Natural killer cell (primary cell): ENCODE results near the gene KLHL6. TPM values are rescaled to one million over a fixed set of nuclear protein-coding genes. Genes with fewer than 3 reads are reported as not detected.

Experiments used
- ATAC-seq, 3 donors: fragments of 150-1000 bp in 2 of 3; fragments of 200-7000 bp in 1 of 3; cut with Tn5 transposase; 1 replicate in 1 of 3; 2 replicates in 2 of 3; pipeline ENCODE4 v1.10.0; 2021; ENCODE audit warnings: mild to moderate bottlenecking in 2 of 3, moderate library complexity in 2 of 3
- DNase-seq, 2 donors: peaks; one replicate each; pipeline versions ENCODE4 v3.0.0 to v3.0.0-alpha.2; 2013 to 2021; ENCODE audit warnings: mixed read lengths in 1 of 2
- H3K27ac ChIP-seq: one replicate; pipeline ENCODE4 v1.5.1; 2013; ENCODE audit warnings: mild to moderate bottlenecking, low read length
- H3K27me3 ChIP-seq: one replicate; pipeline ENCODE4 v1.6.1; 2013; ENCODE audit warnings: low read length; ENCODE audit not compliant: control insufficient read depth, insufficient read depth
- H3K36me3 ChIP-seq: one replicate; pipeline ENCODE4 v1.6.1; 2013; ENCODE audit warnings: low read length; ENCODE audit not compliant: control insufficient read depth, insufficient read depth
- H3K4me1 ChIP-seq: one replicate; pipeline ENCODE4 v1.6.1; 2013; ENCODE audit warnings: low read length; ENCODE audit not compliant: control insufficient read depth, insufficient read depth
- H3K4me3 ChIP-seq: one replicate; pipeline ENCODE4 v1.5.1; 2013; ENCODE audit warnings: low read length
- H3K9me3 ChIP-seq: one replicate; pipeline ENCODE4 v1.6.1; 2013; ENCODE audit warnings: low read length; ENCODE audit not compliant: control insufficient read depth, insufficient read depth
- H3K27ac Mint-ChIP-seq, 2 donors: one replicate each; pipeline ENCODE4 v1.8.0; 2022; ENCODE audit warnings: mild to moderate bottlenecking in 2 of 2, mixed read lengths in 2 of 2, moderate library complexity in 1 of 2
- H3K27me3 Mint-ChIP-seq, 2 donors: one replicate each; pipeline ENCODE4 v1.8.0; 2022; ENCODE audit warnings: low read depth in 2 of 2, mixed read lengths in 2 of 2
- H3K36me3 Mint-ChIP-seq: one replicate; pipeline ENCODE4 v1.8.0; 2022; ENCODE audit warnings: mixed read lengths
- H3K4me1 Mint-ChIP-seq, 2 donors: one replicate each; pipeline ENCODE4 v1.8.0; 2022; ENCODE audit warnings: mixed read lengths in 2 of 2
- H3K4me3 Mint-ChIP-seq: one replicate; pipeline ENCODE4 v1.8.0; 2022; ENCODE audit warnings: mild to moderate bottlenecking, moderate library complexity, mixed read lengths
- H3K9me3 Mint-ChIP-seq, 2 donors: one replicate each; pipeline ENCODE4 v1.8.0; 2022; ENCODE audit warnings: mixed read lengths in 2 of 2
- CTCF ChIP-seq: fragments of 200-600 bp; IDR thresholded peaks from one replicate; pipeline ENCODE4 v1.8.0; 2022; ENCODE audit warnings: antibody characterized with exemption
- WGBS: methylation state at CpG from one replicate; pipeline ENCODE4 v1.1.7; 2013; ENCODE audit warnings: missing lambda C conversion rate; ENCODE audit not compliant: insufficient coverage; 5-methylcytosine and 5-hydroxymethylcytosine counted together
- intact Hi-C: fragments of 100-400 bp; cut with micrococcal nuclease; formaldehyde crosslinking; loops from one replicate; pipeline ENCODE4 v1.14.2; 2022
- total RNA-seq, 4 donors: library from RNA; stranded (reverse); fragments of 120-200 nt in 1 of 4; gene quantifications; one replicate each; pipeline versions ENCODE4 v1.2.3 to v1.2.4, GENCODE V29; 2013 to 2022

The KLHL6 gene
- total RNA-seq, 3 donors from 2014 or later (not counting 1 experiment from before 2014, with no cell fraction given) = 10.9 to 17.3 (median 13.6) TPM

GRCh38 chr3:183507551-183507950 is 48.0 kb downstream of the KLHL6 start:
- ATAC-seq (no peak), DNase-seq (no peak)
- H3K36me3 Mint-ChIP-seq = no peaks in the 10 kb centered on the region
- H3K27me3 Mint-ChIP-seq = no peaks in the 10 kb centered on the region
- intact Hi-C loops = no loop called here
- Histone ChIP-seq H3K36me3 (peaks cover 28% of the 10 kb centered on the region), H3K4me3 (no peak overlapping the region), H3K9me3 (no peaks in the 10 kb centered on the region), H3K27me3 (no peaks in the 10 kb centered on the region), H3K4me1 (no peaks in the 10 kb centered on the region), H3K27ac (no peak overlapping the region)
- no peak overlapping the region for H3K27ac Mint-ChIP-seq
- 96% methylated on average over 11 of the region's 11 CpGs for WGBS
- H3K4me3 Mint-ChIP-seq = no peak overlapping the region
- TF ChIP-seq CTCF = no peak
- H3K4me1 Mint-ChIP-seq = peaks cover 5 to 12% of the 10 kb centered on the region in 2 donors
- H3K9me3 Mint-ChIP-seq = peaks cover 0 to 6% of the 10 kb centered on the region in 2 donors

DNA sequence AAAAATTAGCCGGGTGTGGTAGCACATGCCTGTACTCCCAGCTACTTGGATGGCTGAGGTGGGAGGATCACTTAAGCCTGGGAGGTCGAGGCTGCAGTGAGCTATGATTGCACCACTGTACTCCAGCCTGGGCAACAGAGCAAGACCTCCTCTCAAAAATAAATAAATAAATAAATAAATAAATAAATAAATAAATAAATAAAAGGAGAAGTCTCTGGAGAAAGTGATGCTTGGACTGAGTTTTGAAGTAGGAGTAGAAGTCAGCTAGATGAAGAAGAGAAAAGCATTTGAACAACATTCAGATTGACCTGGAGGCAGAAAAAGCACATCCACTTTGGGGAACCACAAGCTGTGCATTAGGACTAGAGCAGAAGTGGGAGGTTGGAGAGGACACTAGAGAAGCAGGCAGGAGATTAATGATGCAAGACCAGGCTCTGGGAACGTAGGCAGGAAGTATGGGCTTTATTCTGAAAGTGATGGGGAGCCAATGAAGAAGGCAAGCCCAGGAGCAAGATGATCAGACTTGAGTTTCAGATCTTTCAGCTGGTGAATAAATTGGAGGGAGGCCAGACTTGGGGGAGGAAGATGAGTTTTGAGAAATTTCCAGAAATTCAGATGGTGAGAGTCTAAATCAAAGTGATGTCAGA is 48.7 kb downstream of the KLHL6 start:
- Mint-ChIP-seq H3K27me3 (no peaks in the 10 kb centered on the region), H3K4me3 (no peak overlapping the region), H3K27ac (peak overlapping the region in 1 of 2 donors; percentile 53), H3K4me1 (peaks cover 3 to 8% of the 10 kb centered on the region in 2 donors), H3K9me3 (peaks cover 0 to 6% of the 10 kb centered on the region in 2 donors), H3K36me3 (no peaks in the 10 kb centered on the region)
- Histone ChIP-seq H3K27me3 (no peaks in the 10 kb centered on the region), H3K9me3 (no peaks in the 10 kb centered on the region), H3K36me3 (peaks cover 30% of the 10 kb centered on the region), H3K4me3 (no peak overlapping the region), H3K27ac (no peak overlapping the region), H3K4me1 (no peaks in the 10 kb centered on the region)
- no peak for ATAC-seq
- intact Hi-C loops = no loop called here
- 87% methylated on average over 2 of the region's 3 CpGs for WGBS
- TF ChIP-seq CTCF = no peak
- no peak for DNase-seq

- H3K27ac ChIP-seq = no peak overlapping the region
- H3K9me3 ChIP-seq = no peaks in the 10 kb centered on the region
- peaks cover 0 to 6% of the 10 kb centered on the region in 2 donors for H3K9me3 Mint-ChIP-seq
- no peak overlapping the region for H3K4me3 Mint-ChIP-seq
- no peaks in the 10 kb centered on the region for H3K36me3 Mint-ChIP-seq
- intact Hi-C loops = no loop called here
- H3K4me3 ChIP-seq = no peak overlapping the region
- H3K27ac Mint-ChIP-seq = no peak overlapping the region
- ATAC-seq (no peak), DNase-seq (no peak)
- no peaks in the 10 kb centered on the region for H3K27me3 Mint-ChIP-seq
- WGBS = no CpG with 5 or more reads among the region's 1 CpG
- no peak for TF ChIP-seq CTCF
- H3K27me3 ChIP-seq = no peaks in the 10 kb centered on the region
- peaks cover 5 to 6% of the 10 kb centered on the region in 2 donors for H3K4me1 Mint-ChIP-seq
- H3K36me3 ChIP-seq = peaks cover 36% of the 10 kb centered on the region
- H3K4me1 ChIP-seq = no peaks in the 10 kb centered on the region
Observed at GRCh38 chr3:183504597-183504996, 50.9 kb downstream of the KLHL6 start.

DNA sequence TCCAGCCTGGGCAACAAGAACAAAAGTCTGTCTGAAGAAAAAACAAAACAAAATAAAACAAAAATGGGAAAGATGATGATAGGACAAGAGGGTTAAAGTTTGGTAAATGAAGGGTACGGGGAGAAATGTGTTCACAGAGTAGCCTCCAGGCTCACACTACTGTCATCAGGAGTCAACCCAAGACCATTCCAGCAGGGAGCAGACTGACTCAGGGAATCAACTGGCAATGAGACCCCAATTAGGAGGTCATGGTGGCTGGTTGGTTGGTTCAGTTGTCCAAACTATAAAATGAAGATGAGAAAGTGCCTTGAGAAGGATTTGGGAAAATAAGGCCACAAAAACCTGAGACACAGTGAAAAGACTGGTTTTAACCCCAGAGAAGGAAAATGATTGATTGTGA is 51.8 kb downstream of the KLHL6 start:
- Mint-ChIP-seq H3K9me3 (peaks cover 0 to 6% of the 10 kb centered on the region in 2 donors), H3K27me3 (no peaks in the 10 kb centered on the region), H3K36me3 (no peaks in the 10 kb centered on the region), H3K27ac (no peak overlapping the region), H3K4me3 (no peak overlapping the region), H3K4me1 (peaks cover 5 to 6% of the 10 kb centered on the region in 2 donors)
- Histone ChIP-seq H3K9me3 (no peaks in the 10 kb centered on the region), H3K27ac (no peak overlapping the region), H3K36me3 (peaks cover 40% of the 10 kb centered on the region), H3K4me1 (no peaks in the 10 kb centered on the region), H3K27me3 (no peaks in the 10 kb centered on the region), H3K4me3 (no peak overlapping the region)
- no peak for DNase-seq
- intact Hi-C loops = no loop called here
- TF ChIP-seq CTCF = no peak
- no peak for ATAC-seq
- WGBS = 91% methylated on average over 1 of the region's 1 CpG
